HG03060 (cell line): Measurements from ENCODE around the gene ZNF14.
A peak's percentile ranks its signal among the peaks of the same experiment; 100 is the strongest.
"Not testable (repeated sequence)": the region's sequence is repeated elsewhere in the genome, so short reads cannot be mapped to it uniquely, and the experiment has no call there.

Experiments
- ATAC-seq: cut with Tn5 transposase; IDR thresholded peaks from one replicate; pipeline ENCODE4 v1.9.1; 2021; ENCODE audit warnings: low read depth, moderate number of reproducible peaks; ENCODE audit not compliant: unreplicated experiment

The ZNF14 gene

DNA sequence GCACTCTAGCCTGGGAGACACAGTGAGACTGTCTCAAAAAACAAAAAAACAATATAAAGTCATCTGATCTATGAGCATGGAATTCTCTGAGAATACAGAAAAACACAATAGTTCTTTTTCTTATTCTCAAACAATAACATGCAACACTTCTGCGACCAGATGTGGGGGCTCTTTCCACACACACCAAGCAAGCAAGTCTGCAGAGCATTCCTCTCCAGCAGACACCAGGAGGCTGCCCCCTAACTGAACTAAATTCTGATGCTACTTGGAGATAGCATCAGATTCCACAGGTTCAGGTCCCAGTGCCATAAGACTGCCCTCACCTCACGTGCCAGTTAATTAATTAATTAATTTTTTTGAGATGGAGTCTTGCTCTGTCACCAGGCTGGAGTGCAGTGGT, 36.5 kb downstream of the ZNF14 start:
- ATAC-seq, result no peak

- no peak for ATAC-seq
Observed at GRCh38 chr19:19691683-19692082, 41.2 kb downstream of the ZNF14 start.

DNA sequence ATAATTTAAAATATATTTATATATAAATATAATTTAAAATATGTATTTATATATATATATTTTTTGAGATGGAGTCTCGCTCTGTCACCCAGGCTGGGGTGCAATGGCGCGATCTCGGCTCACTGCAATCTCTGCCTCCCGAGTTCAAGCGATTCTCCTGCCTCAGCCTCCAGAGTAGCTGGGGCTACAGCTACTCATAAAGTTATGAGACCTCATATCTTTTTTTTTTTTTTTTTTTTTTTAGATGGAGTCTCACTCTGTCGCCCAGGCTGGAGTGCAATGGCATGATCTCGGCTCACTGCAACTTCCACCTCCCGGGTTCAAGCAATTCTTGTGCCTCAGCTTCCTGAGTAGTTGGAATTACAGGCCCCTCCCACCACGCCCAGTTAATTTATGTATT, 43.9 kb downstream of the ZNF14 start:
- ATAC-seq, result not testable (repeated sequence)

GRCh38 chr19:19687090-19687489, 45.8 kb downstream of the ZNF14 start:
- ATAC-seq, result no peak

GRCh38 chr19:19686580-19686979, 46.3 kb downstream of the ZNF14 start:
- no peak for ATAC-seq

- ATAC-seq, result not testable (repeated sequence)
Observed at GRCh38 chr19:19686119-19686518, 46.8 kb downstream of the ZNF14 start.

DNA sequence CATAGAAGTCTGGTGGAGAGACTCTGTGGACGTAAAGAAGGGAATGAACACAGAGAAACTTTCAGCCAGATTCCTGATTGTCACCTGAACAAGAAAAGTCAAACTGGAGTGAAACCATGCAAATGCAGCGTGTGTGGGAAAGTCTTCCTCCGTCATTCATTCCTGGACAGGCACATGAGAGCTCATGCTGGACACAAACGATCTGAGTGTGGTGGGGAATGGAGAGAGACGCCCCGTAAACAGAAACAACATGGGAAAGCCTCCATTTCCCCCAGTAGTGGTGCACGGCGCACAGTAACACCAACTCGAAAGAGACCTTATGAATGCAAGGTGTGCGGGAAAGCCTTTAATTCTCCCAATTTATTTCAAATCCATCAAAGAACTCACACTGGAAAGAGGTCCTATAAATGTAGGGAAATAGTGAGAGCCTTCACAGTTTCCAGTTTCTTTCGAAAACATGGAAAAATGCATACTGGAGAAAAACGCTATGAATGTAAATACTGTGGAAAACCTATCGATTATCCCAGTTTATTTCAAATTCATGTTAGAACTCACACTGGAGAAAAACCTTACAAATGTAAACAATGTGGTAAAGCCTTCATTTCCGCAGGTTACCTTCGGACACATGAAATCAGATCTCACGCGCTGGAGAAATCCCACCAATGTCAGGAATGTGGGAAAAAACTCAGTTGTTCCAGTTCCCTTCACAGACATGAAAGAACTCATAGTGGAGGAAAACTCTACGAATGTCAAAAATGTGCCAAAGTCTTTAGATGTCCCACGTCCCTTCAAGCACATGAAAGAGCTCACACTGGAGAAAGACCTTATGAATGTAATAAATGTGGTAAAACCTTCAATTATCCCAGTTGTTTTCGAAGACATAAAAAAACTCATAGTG, 53.5 kb downstream of the ZNF14 start:
- ATAC-seq, result no peak

DNA sequence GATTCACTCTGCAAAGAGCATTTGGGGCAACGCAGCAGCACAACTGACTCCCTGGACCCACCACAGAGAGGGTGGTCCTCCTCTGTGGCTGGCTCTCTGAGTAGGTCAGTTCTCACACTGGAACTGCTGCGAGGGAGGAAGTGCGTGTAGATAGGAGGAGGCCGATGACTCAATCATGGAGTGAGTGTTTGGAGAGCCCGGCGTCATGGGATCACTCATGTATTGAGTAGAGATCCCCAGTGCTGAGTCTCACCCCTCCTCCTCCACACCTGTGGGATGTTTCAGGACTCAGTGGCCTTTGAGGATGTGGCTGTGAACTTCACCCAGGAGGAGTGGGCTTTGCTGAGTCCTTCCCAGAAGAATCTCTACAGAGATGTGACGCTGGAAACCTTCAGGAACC, 55.3 kb downstream of the ZNF14 start:
- ATAC-seq, result no peak

- no peak for ATAC-seq
Observed at GRCh38 chr19:19674315-19674714, 58.6 kb downstream of the ZNF14 start.

- no peak for ATAC-seq
Observed at GRCh38 chr19:19672816-19673215, 60.1 kb downstream of the ZNF14 start.

DNA sequence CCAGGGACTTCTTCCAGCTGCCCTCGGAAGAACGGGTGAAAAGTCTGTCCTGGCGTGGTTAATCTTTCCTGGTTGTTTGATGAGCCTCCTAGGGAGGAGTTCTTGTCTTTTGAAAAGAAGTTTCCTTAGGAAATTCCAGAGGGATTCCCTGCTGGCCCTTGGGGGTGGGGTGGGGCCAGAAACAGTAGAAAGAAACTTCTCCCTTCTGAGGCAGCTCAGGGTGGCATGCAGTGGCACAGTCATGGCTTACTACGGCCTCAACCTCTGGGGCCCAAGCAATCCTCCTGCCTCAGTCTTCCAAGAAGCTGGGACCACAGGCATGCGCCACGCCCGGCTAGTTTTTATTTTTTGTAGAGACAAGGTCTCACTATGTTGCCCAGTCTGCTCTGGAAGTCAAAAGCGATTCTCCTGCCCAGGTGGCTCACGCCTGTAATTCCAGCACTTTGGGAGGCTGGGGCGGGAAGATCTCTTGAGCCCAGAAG, 62.8 kb downstream of the ZNF14 start:
- ATAC-seq, result no peak

DNA sequence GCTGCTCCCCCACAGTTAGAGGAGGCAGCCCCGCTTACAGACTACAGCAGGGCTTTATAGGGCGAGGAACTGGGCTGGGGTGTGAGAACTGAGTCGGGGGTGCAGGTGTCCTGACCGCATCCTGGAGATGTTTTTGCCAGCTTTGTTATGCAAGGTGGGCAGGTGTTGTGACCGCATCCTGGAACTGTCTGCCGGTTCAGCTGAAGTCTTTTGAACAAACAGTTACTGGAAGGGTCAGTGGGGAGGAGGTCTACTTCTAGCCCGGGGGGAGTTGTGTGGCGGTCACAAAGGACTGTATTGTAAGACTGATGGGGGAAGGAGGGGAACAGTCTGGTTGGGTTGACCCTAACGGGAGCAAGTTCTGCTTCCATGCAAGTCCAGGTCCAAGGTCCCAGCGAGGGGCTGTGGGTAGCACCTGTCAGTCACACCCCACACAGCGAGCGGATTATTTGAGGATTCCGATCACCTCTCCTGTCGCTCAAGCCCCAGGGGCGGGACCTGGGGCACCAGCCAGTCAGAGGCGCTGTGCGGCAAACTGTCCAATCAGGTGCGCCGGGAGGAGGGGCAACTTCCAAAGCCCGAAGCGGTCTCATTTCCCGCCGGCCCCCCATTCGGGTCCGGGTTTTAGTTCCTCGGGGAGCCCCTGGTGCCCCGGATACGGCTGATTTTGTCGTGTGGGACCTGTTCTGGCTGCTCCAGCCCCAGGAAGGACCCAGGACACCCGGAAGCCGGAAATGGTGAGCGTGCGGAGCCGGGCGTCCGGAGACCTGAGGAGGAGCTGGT, 64.5 kb downstream of the ZNF14 start, which contains the start of gene ZNF101:
ZNF101 (plus strand) TSS at position 610 of the 783 bp plus-strand sequence; CDS start at position 735, 125 bp downstream.
- ATAC-seq, result peak; percentile 74

DNA sequence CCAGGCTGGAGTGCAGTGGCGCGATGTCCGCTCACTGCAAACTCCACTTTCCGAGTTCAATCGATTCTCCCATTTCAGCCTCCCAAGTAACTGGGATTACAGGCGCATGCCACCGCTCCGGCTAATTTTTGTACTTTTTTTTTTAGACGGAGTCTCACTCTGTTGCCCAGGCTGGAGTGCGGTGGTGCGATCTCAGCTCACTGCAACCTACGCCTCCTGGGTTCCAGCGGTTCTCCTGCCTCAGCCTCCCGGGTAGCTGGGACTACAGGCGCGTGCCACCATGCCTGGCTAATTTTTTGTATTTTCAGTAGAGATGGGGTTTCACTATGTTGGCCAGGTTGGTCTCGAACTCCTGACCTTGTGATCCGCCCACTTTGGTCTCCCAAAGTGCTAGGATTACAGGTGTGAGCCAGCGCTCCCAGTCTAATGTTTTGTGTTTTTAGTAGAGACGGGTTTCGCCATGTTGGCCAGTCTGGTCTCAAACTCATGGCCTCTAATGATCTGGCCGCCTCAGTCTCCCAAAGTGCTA, 67.4 kb downstream of the ZNF14 start:
- not testable (repeated sequence) for ATAC-seq

GRCh38 chr19:19663256-19664120, 69.4 kb downstream of the ZNF14 start, which contains the start of gene ATP13A1:
Gene ATP13A1, minus strand, starts transcription at chr19:19663676. Its CDS starts 10 bp downstream, at chr19:19663666.
- ATAC-seq, result peak; percentile 54

GRCh38 chr19:19662871-19663255, 70.0 kb downstream of the ZNF14 start:
- no peak for ATAC-seq

DNA sequence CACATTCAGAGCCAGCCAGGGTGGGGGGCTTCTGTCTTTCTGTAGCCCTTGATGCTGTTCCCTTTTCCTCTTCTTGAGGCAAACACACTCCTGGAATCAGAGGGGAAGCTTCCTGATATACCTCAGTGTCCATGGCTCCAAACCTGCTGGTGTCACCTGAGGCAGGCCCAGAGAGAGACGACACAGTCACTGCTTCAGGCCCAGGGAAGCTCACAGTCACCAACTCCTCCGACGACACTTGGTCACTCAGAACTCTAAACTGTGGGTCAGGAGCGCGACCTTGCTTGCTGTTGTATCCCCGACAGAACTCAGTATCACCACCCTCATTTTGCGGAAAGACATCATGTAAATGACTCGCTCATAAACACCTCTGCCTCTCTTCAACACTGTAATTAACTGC, 70.6 kb downstream of the ZNF14 start:
- ATAC-seq, result no peak

GRCh38 chr19:19661675-19662251, 71.1 kb downstream of the ZNF14 start:
- ATAC-seq, result no peak

DNA sequence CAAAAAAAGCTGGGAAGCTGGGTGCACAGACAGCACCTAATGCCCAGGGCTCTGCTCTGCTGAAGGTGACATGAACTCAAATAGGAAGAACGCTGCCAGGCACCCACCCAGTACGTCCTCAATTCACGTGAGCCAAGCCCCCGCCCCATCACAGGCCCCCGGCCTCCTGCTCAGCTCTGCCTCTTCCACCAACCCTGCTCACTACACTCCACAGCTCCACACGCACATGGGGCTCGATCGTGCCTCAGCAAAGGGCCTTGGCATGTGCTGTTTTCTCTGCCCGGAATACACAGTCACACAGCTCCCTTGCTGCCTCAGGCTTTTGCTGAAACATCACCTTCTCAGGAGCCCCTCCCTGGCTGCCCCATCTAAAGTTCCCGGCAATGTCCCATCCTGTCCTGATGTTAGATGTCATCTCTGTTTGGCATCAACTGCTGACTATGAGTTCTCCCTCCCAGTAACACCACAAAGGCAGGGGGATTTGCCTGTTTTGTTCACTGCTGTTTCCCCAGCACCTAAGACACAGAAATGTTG, 71.7 kb downstream of the ZNF14 start:
- no peak for ATAC-seq
